ENCODE measurements around the gene DNAJB12. TPM values are rescaled to one million over a fixed set of nuclear protein-coding genes. Genes with fewer than 3 reads are reported as not detected.

DNAJB12 gene
- 29.6 and 35.8 TPM in 2 replicates for total RNA-seq

DNA sequence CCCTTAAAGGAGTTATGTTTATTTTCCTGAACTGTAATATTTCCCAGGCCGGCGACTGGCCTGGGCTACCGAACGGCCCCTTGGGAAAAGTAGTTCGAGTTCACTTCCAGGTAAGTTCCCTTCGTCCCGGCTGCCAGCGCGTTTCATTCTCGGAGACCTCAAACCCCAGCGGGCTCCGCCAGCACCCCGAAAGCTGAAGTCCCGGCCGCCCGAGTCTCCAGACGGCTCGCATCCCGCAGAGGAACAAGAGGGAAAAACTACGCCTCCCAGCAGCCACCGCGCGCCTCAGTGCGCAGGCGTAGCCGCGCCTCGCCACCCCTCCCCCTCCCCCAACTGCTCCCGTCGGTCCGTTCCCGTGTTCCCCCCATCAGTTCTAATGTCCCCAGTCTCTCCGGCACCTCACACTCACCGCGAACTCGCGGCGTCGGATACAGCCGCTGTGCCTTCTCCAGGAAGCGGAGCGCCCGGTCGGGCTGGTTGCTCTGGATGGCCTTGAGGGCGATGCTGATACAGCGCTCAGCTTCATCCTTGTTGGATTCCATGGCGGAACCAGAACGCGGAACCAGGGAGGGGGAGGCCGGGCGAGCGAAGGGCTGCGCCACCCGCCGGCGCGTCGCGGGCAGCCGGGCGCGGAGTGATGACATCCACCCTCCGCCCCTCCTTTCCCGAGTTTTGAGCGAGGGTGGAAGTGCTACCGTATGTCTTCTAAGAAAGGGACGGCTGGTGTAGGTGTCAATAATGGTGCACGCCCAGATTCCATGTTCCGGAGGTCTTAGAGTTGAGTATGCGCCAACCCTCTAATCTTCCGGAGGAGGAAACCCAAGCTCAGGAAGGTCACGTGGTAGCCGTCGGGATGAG is at the start of gene DNAJB12:
Gene DNAJB12, minus strand, starts transcription at position 564 of the 858 bp plus-strand sequence. Its CDS starts 22 bp downstream, at position 542.

Small RNA genes within 50 kb of the gene (small RNA-seq; reads per million reads assigned to genes)
- gene RNU6-805P: not detected

Other genes with a start within 250 kb of the DNAJB12 start
- gene ANAPC16, start 138.9 kb downstream of the DNAJB12 start, total RNA-seq: 78.1 and 79.6 TPM in 2 replicates
- 42.7 and 46.3 TPM in 2 replicates for gene ASCC1, start 138.6 kb downstream of the DNAJB12 start, total RNA-seq
- 150 and 218 TPM in 2 replicates for gene DDIT4, start 81.0 kb downstream of the DNAJB12 start, total RNA-seq

Measured in articular chondrocyte of knee joint (primary cell).